WTC11 (cell line): ENCODE data around the gene ARHGEF25.

Source experiments
- ATF1 ChIP-seq: sonication (generic); formaldehyde crosslinking; IDR thresholded peaks from 2 replicates; pipeline ENCODE4 v1.8.1; 2023; ENCODE audit warnings: mild to moderate bottlenecking, moderate library complexity, missing genetic modification reagents
- ELF4 ChIP-seq: sonication (generic); formaldehyde crosslinking; IDR thresholded peaks from 2 replicates; pipeline ENCODE4 v1.8.1; 2022; ENCODE audit warnings: low read depth, mild to moderate bottlenecking, moderate library complexity, missing genetic modification reagents
- EMX1 ChIP-seq: fragments of 250-450 bp; sonication (Bioruptor Pico); IDR thresholded peaks from 2 replicates; pipeline ENCODE4 v1.8.0; 2021; ENCODE audit warnings: mild to moderate bottlenecking
- MAX ChIP-seq: sonication (generic); formaldehyde crosslinking; IDR thresholded peaks from 2 replicates; pipeline ENCODE4 v1.8.0; 2022; ENCODE audit warnings: mild to moderate bottlenecking, missing genetic modification reagents
- ZNF121 ChIP-seq: sonication (generic); formaldehyde crosslinking; IDR thresholded peaks from 2 replicates; pipeline ENCODE4 v1.8.0; 2023; ENCODE audit warnings: missing genetic modification reagents
- TF ChIP-seq, protein P1 (sequence below): sonication (generic); formaldehyde crosslinking; IDR thresholded peaks from 2 replicates; pipeline ENCODE4 v1.8.1; 2022; ENCODE audit warnings: low read depth, mild to moderate bottlenecking, moderate library complexity, missing genetic modification reagents, borderline replicate concordance
- TF ChIP-seq, protein P2 (sequence below): fragments of 200-600 bp; IDR thresholded peaks from 2 replicates; pipeline ENCODE4 v1.8.0; 2022; ENCODE audit warnings: antibody characterized with exemption
- TF ChIP-seq, protein P3 (sequence below): sonication (generic); formaldehyde crosslinking; IDR thresholded peaks from 2 replicates; pipeline ENCODE4 v1.8.1; 2023; ENCODE audit warnings: mild to moderate bottlenecking, missing genetic modification reagents
- TF ChIP-seq, protein P4 (sequence below): sonication (generic); formaldehyde crosslinking; IDR thresholded peaks from 2 replicates; pipeline ENCODE4 v1.8.1; 2023; ENCODE audit warnings: mild to moderate bottlenecking, missing genetic modification reagents, moderate library complexity
- TF ChIP-seq, protein P5 (sequence below): sonication (generic); formaldehyde crosslinking; IDR thresholded peaks from 2 replicates; pipeline ENCODE4 v1.8.0; 2022; ENCODE audit warnings: mild to moderate bottlenecking, missing genetic modification reagents
- TF ChIP-seq, protein P6 (sequence below): fragments of 250-450 bp; sonication (Bioruptor Pico); IDR thresholded peaks from 2 replicates; pipeline ENCODE4 v1.9.0; 2021; ENCODE audit warnings: mild to moderate bottlenecking, borderline replicate concordance

DNA sequence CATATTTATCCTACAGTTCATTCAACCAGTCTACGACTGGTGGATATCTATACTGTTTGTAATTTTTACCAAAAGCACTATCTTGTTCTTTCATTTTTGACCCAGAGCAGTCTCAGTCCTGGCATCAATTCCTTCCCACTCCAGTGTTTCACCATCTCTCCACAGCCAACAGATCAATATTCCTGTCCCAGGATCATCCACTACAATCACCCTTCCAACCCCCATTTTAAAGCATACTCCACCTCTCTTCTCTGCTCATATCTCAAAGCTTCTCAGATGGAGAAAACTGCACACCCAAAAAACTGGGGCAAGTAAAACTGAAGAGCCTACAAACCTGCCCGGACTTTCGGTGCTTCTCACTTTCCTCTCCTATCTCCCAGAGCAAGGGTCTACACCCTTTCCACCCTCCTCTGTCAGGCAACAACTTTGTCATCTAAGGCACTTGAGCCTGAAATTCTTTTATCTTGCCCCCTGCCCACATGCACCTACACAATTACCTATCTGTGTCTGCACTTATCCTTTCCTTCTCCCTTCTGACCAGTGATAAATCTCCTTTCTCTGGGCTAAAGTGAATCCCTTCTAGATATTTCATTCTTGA lies 24.3 kb upstream of the ARHGEF25 start:
- TF ChIP-seq, protein P1, sequence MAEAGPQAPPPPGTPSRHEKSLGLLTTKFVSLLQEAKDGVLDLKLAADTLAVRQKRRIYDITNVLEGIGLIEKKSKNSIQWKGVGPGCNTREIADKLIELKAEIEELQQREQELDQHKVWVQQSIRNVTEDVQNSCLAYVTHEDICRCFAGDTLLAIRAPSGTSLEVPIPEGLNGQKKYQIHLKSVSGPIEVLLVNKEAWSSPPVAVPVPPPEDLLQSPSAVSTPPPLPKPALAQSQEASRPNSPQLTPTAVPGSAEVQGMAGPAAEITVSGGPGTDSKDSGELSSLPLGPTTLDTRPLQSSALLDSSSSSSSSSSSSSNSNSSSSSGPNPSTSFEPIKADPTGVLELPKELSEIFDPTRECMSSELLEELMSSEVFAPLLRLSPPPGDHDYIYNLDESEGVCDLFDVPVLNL (CRISPR knock-in tag): no peak
- TF ChIP-seq, protein P2, sequence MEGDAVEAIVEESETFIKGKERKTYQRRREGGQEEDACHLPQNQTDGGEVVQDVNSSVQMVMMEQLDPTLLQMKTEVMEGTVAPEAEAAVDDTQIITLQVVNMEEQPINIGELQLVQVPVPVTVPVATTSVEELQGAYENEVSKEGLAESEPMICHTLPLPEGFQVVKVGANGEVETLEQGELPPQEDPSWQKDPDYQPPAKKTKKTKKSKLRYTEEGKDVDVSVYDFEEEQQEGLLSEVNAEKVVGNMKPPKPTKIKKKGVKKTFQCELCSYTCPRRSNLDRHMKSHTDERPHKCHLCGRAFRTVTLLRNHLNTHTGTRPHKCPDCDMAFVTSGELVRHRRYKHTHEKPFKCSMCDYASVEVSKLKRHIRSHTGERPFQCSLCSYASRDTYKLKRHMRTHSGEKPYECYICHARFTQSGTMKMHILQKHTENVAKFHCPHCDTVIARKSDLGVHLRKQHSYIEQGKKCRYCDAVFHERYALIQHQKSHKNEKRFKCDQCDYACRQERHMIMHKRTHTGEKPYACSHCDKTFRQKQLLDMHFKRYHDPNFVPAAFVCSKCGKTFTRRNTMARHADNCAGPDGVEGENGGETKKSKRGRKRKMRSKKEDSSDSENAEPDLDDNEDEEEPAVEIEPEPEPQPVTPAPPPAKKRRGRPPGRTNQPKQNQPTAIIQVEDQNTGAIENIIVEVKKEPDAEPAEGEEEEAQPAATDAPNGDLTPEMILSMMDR: no peak
- no peak for TF ChIP-seq EMX1
- TF ChIP-seq, protein P3, sequence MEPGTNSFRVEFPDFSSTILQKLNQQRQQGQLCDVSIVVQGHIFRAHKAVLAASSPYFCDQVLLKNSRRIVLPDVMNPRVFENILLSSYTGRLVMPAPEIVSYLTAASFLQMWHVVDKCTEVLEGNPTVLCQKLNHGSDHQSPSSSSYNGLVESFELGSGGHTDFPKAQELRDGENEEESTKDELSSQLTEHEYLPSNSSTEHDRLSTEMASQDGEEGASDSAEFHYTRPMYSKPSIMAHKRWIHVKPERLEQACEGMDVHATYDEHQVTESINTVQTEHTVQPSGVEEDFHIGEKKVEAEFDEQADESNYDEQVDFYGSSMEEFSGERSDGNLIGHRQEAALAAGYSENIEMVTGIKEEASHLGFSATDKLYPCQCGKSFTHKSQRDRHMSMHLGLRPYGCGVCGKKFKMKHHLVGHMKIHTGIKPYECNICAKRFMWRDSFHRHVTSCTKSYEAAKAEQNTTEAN (CRISPR knock-in tag): no peak
- no peak for TF ChIP-seq ZNF121 (CRISPR knock-in tag)
- no peak for TF ChIP-seq ATF1 (CRISPR knock-in tag)
- TF ChIP-seq, protein P4, sequence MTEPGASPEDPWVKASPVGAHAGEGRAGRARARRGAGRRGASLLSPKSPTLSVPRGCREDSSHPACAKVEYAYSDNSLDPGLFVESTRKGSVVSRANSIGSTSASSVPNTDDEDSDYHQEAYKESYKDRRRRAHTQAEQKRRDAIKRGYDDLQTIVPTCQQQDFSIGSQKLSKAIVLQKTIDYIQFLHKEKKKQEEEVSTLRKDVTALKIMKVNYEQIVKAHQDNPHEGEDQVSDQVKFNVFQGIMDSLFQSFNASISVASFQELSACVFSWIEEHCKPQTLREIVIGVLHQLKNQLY (CRISPR knock-in tag): no peak
- TF ChIP-seq, protein P5, sequence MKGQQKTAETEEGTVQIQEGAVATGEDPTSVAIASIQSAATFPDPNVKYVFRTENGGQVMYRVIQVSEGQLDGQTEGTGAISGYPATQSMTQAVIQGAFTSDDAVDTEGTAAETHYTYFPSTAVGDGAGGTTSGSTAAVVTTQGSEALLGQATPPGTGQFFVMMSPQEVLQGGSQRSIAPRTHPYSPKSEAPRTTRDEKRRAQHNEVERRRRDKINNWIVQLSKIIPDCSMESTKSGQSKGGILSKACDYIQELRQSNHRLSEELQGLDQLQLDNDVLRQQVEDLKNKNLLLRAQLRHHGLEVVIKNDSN (CRISPR knock-in tag): no peak
- TF ChIP-seq, protein P6, sequence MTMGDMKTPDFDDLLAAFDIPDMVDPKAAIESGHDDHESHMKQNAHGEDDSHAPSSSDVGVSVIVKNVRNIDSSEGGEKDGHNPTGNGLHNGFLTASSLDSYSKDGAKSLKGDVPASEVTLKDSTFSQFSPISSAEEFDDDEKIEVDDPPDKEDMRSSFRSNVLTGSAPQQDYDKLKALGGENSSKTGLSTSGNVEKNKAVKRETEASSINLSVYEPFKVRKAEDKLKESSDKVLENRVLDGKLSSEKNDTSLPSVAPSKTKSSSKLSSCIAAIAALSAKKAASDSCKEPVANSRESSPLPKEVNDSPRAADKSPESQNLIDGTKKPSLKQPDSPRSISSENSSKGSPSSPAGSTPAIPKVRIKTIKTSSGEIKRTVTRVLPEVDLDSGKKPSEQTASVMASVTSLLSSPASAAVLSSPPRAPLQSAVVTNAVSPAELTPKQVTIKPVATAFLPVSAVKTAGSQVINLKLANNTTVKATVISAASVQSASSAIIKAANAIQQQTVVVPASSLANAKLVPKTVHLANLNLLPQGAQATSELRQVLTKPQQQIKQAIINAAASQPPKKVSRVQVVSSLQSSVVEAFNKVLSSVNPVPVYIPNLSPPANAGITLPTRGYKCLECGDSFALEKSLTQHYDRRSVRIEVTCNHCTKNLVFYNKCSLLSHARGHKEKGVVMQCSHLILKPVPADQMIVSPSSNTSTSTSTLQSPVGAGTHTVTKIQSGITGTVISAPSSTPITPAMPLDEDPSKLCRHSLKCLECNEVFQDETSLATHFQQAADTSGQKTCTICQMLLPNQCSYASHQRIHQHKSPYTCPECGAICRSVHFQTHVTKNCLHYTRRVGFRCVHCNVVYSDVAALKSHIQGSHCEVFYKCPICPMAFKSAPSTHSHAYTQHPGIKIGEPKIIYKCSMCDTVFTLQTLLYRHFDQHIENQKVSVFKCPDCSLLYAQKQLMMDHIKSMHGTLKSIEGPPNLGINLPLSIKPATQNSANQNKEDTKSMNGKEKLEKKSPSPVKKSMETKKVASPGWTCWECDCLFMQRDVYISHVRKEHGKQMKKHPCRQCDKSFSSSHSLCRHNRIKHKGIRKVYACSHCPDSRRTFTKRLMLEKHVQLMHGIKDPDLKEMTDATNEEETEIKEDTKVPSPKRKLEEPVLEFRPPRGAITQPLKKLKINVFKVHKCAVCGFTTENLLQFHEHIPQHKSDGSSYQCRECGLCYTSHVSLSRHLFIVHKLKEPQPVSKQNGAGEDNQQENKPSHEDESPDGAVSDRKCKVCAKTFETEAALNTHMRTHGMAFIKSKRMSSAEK (CRISPR knock-in tag): no peak
- TF ChIP-seq MAX: no peak
- TF ChIP-seq ELF4: no peak
